ENCODE data around the gene G2E3. TPM values are rescaled to one million over a fixed set of nuclear protein-coding genes. Genes with fewer than 3 reads are reported as not detected.
"Not testable (repeated sequence)": the region's sequence is repeated elsewhere in the genome, so short reads cannot be mapped to it uniquely, and the experiment has no call there.

The G2E3 gene
- total RNA-seq, 2 donors from 2014 or later: 44.8 to 80.1 TPM

- H3K27me3 ChIP-seq (ENCODE audit: control insufficient read depth, insufficient read depth, low read length, poor library complexity, severe bottlenecking): no peaks in the 10 kb centered on the region
- H3K4me1 ChIP-seq (ENCODE audit: control insufficient read depth, insufficient read depth, low read length): no peaks in the 10 kb centered on the region
- 91% methylated on average over 1 of the region's 1 CpG; no CpG with 5 or more reads in 1 of the 2 experiments for WGBS, 2 experiments (ENCODE audit: insufficient coverage in 1 of 2, insufficient read length in 1 of 2)
- H3K27ac Mint-ChIP-seq: no peak overlapping the region
- no peaks in the 10 kb centered on the region for H3K4me1 Mint-ChIP-seq
- H3K27me3 Mint-ChIP-seq (ENCODE audit: insufficient read depth): no peaks in the 10 kb centered on the region
- TF ChIP-seq CTCF (conservative IDR thresholded peaks at IDR 0.05): no peak
- H3K9ac ChIP-seq (ENCODE audit: extremely low read depth, low read length, poor library complexity, severe bottlenecking): no peak overlapping the region
- no peaks in the 10 kb centered on the region for H3K9me3 ChIP-seq (ENCODE audit: control insufficient read depth, low read length)
- H3K27ac ChIP-seq (ENCODE audit: low read depth, low read length): no peak overlapping the region
- DNase-seq: no peak
- peaks cover 9% of the 10 kb centered on the region for H3K9me3 Mint-ChIP-seq
- no peak overlapping the region for H3K4me3 Mint-ChIP-seq
- no peaks in the 10 kb centered on the region for H3K36me3 ChIP-seq (ENCODE audit: control insufficient read depth, insufficient read depth, low read length)
- H3K4me3 ChIP-seq (ENCODE audit: low read length): no peak overlapping the region
- no peaks in the 10 kb centered on the region for H3K36me3 Mint-ChIP-seq (ENCODE audit: low read depth)
These were observed 17.6 kb upstream of the G2E3 start for GRCh38 chr14:30541318-30541717.

- DNase-seq, H3K4me1 Mint-ChIP-seq: not testable (repeated sequence)
- WGBS, 2 experiments (ENCODE audit: insufficient coverage in 1 of 2, insufficient read length in 1 of 2): 76 to 89% methylated on average over 3 to 4 of the region's 4 CpGs
These were observed 12.2 kb upstream of the G2E3 start for GRCh38 chr14:30546735-30547134.

GRCh38 chr14:30547388-30548048 is 11.4 kb upstream of the G2E3 start:
- Histone ChIP-seq H3K9ac (ENCODE audit: extremely low read depth, low read length, poor library complexity, severe bottlenecking) (no peak overlapping the region), H3K27me3 (ENCODE audit: control insufficient read depth, insufficient read depth, low read length, poor library complexity, severe bottlenecking) (no peaks in the 10 kb centered on the region), H3K27ac (ENCODE audit: low read depth, low read length) (no peak overlapping the region), H3K9me3 (ENCODE audit: control insufficient read depth, low read length) (no peaks in the 10 kb centered on the region), H3K4me3 (ENCODE audit: low read length) (no peak overlapping the region), H3K4me1 (ENCODE audit: control insufficient read depth, insufficient read depth, low read length) (no peaks in the 10 kb centered on the region), H3K36me3 (ENCODE audit: control insufficient read depth, insufficient read depth, low read length) (no peaks in the 10 kb centered on the region)
- 95 to 96% methylated on average over 18 to 40 of the region's 40 CpGs for WGBS, 2 experiments (ENCODE audit: insufficient coverage in 1 of 2, insufficient read length in 1 of 2)
- Mint-ChIP-seq H3K27me3 (ENCODE audit: insufficient read depth) (no peaks in the 10 kb centered on the region), H3K4me3 (no peak overlapping the region), H3K4me1 (peaks cover 10% of the 10 kb centered on the region), H3K27ac (no peak overlapping the region), H3K36me3 (ENCODE audit: low read depth) (peaks cover 3% of the 10 kb centered on the region), H3K9me3 (peaks cover 22% of the 10 kb centered on the region)
- no peak for DNase-seq
- no peak for TF ChIP-seq CTCF (conservative IDR thresholded peaks at IDR 0.05)

More at GRCh38 chr14:30546735-30547134, 12.2 kb upstream of the G2E3 start:
- H3K9me3 ChIP-seq (ENCODE audit: control insufficient read depth, low read length); H3K4me3 ChIP-seq (ENCODE audit: low read length); H3K36me3 ChIP-seq (ENCODE audit: control insufficient read depth, insufficient read depth, low read length); H3K36me3 Mint-ChIP-seq (ENCODE audit: low read depth); H3K4me3 Mint-ChIP-seq; H3K27ac ChIP-seq (ENCODE audit: low read depth, low read length); H3K9ac ChIP-seq (ENCODE audit: extremely low read depth, low read length, poor library complexity, severe bottlenecking); H3K4me1 ChIP-seq (ENCODE audit: control insufficient read depth, insufficient read depth, low read length); H3K27me3 ChIP-seq (ENCODE audit: control insufficient read depth, insufficient read depth, low read length, poor library complexity, severe bottlenecking); H3K27me3 Mint-ChIP-seq (ENCODE audit: insufficient read depth); H3K27ac Mint-ChIP-seq: not testable (repeated sequence)
- peaks cover 22% of the 10 kb centered on the region for H3K9me3 Mint-ChIP-seq

- TF ChIP-seq CTCF (conservative IDR thresholded peaks at IDR 0.05): no peak
- no peaks in the 10 kb centered on the region for H3K4me1 ChIP-seq (ENCODE audit: control insufficient read depth, insufficient read depth, low read length)
- H3K4me3 Mint-ChIP-seq: no peak overlapping the region
These were observed 8.6 kb upstream of the G2E3 start for GRCh38 chr14:30550335-30550734.

More at GRCh38 chr14:30550335-30550734, 8.6 kb upstream of the G2E3 start:
- Mint-ChIP-seq H3K4me1 (peaks cover 10% of the 10 kb centered on the region), H3K9me3 (peaks cover 21% of the 10 kb centered on the region), H3K27me3 (ENCODE audit: insufficient read depth) (no peaks in the 10 kb centered on the region), H3K36me3 (ENCODE audit: low read depth) (peaks cover 3% of the 10 kb centered on the region), H3K27ac (no peak overlapping the region)
- Histone ChIP-seq H3K27ac (ENCODE audit: low read depth, low read length) (no peak overlapping the region), H3K4me3 (ENCODE audit: low read length) (no peak overlapping the region), H3K27me3 (ENCODE audit: control insufficient read depth, insufficient read depth, low read length, poor library complexity, severe bottlenecking) (no peaks in the 10 kb centered on the region), H3K36me3 (ENCODE audit: control insufficient read depth, insufficient read depth, low read length) (no peaks in the 10 kb centered on the region), H3K9ac (ENCODE audit: extremely low read depth, low read length, poor library complexity, severe bottlenecking) (no peak overlapping the region), H3K9me3 (ENCODE audit: control insufficient read depth, low read length) (no peaks in the 10 kb centered on the region)
- DNase-seq: no peak

All from endodermal cell (in vitro differentiated cells).